ENCODE data around the gene BCL2.

GRCh38 chr18:63084219-63084618 lies 235.3 kb downstream of the BCL2 start:
- TF ChIP-seq ZNF174 (CRISPR knock-in tag; IDR thresholded peaks at IDR 0.05) (no peak), CAMTA2 (CRISPR knock-in tag; conservative IDR thresholded peaks at IDR 0.05) (no peak), BHLHE40 (IDR thresholded peaks at IDR 0.05; ENCODE audit: low read length) (no peak), ZNF282 (CRISPR knock-in tag; IDR thresholded peaks at IDR 0.05) (no peak), BCL6 (CRISPR knock-in tag; IDR thresholded peaks at IDR 0.05) (no peak), EGR1 (conservative IDR thresholded peaks at IDR 0.05) (no peak), FOXA1 (IDR thresholded peaks at IDR 0.05; ENCODE audit: borderline replicate concordance) (no peak), IRF2 (CRISPR knock-in tag; IDR thresholded peaks at IDR 0.05) (no peak), ELF4 (CRISPR knock-in tag; IDR thresholded peaks at IDR 0.05) (no peak)

Measured in K562 (cell line).